Testis (tissue), 3 donors: ENCODE measurements around the gene MLPH. TPM values are rescaled to one million over a fixed set of nuclear protein-coding genes. Genes with fewer than 3 reads are reported as not detected.

Source experiments
- microRNA-seq, 2 donors: library from miRNA; unstranded; fragments of <30 nt; microRNA quantifications; one replicate each; pipeline ENCODE4, GENCODE V29; 2016; ENCODE audit warnings: borderline number of aligned reads in 2 of 2, borderline replicate concordance in 1 of 2
- polyA plus RNA-seq: library from polyadenylated mRNA; stranded (reverse); fragments of 350-450 nt; fragmentation: Illumina TruSeq; extraction: RNeasy Lipid Tissue Mini Kit (QIAGEN cat#74804); gene quantifications from one replicate; pipeline ENCODE4 v1.2.3, GENCODE V29; 2014; ENCODE audit warnings: low read depth, low replicate concordance; ENCODE audit not compliant: insufficient read depth
- small RNA-seq, 2 donors: library from RNA; depleted of rRNA; stranded (forward); fragments of <200 nt; gene quantifications; one replicate each; pipeline ENCODE3, GENCODE V24; 2016
- total RNA-seq, 2 donors: library from RNA; depleted of rRNA; stranded (reverse); fragments of >200 nt; gene quantifications; one replicate each; pipeline ENCODE4 v1.2.3, GENCODE V29; 2016

Gene MLPH
- total and polyA plus RNA-seq, 3 donors from 2014 or later: 5.5 to 7.4 (median 6.5) TPM

Small RNA genes lying within 50 kb of the gene (microRNA-seq; reads per million reads assigned to microRNA genes)
- gene MIR6811: 0 reads per million in 2 donors

Small RNA genes lying within 50 kb of the gene (small RNA-seq; reads per million reads assigned to genes)
- gene MIR6811: 0 reads per million in 2 donors
- 0.09 to 0.18 reads per million in 2 donors for gene RNU6-1140P

Other genes with a start within 250 kb of the MLPH start
- gene COL6A3, start 73.1 kb upstream of the MLPH start, total RNA-seq: 10 to 100 TPM; 35.1 to 74.1 TPM
- 93.1 TPM for gene COL6A3, start 73.1 kb upstream of the MLPH start, polyA plus RNA-seq
- not detected for gene PRLH, start 79.3 kb downstream of the MLPH start, total RNA-seq
- gene PRLH, start 79.3 kb downstream of the MLPH start, polyA plus RNA-seq: not detected
- gene RAB17, start 103.5 kb downstream of the MLPH start, total RNA-seq: 1 to 10 TPM; 3.2 TPM
- gene RAB17, start 103.5 kb downstream of the MLPH start, polyA plus RNA-seq: 6.3 TPM
- 10 to 100 TPM; 25.5 to 33.5 TPM for gene LRRFIP1, start 140.3 kb downstream of the MLPH start, total RNA-seq
- 17.4 TPM for gene LRRFIP1, start 140.3 kb downstream of the MLPH start, polyA plus RNA-seq